K562 (cell line): Measurements from ENCODE around the gene SURF4. TPM values are rescaled to one million over a fixed set of nuclear protein-coding genes. Genes with fewer than 3 reads are reported as not detected.

Experiments
- CEBPB ChIP-seq: fragments of 450-650 bp; IDR thresholded peaks from 2 replicates; pipeline ENCODE4 v1.6.1; 2016; ENCODE audit warnings: missing genetic modification characterization, missing compliant biosample characterization
- EGR1 ChIP-seq: fragments of 450-650 bp; conservative IDR thresholded peaks from 2 replicates; pipeline ENCODE4 v1.6.1; 2017; ENCODE audit warnings: mild to moderate bottlenecking
- FOSL1 ChIP-seq: fragments of 200-800 bp; sonication (Bioruptor generic); conservative IDR thresholded peaks from 2 replicates; pipeline ENCODE4 v1.6.1; 2016; ENCODE audit warnings: missing genetic modification characterization, missing compliant biosample characterization
- FOXM1 ChIP-seq, 2 experiments: fragments of 450-650 bp in 1 of 2; sonication (generic) in 1 of 2; formaldehyde crosslinking in 1 of 2; IDR thresholded peaks; 2 replicates each; pipeline versions ENCODE4 v1.6.1 to v1.9.0; 2017 to 2022; ENCODE audit warnings: low read depth in 2 of 2, mild to moderate bottlenecking in 2 of 2, missing genetic modification reagents in 1 of 2, moderate library complexity in 1 of 2
- HIVEP1 ChIP-seq: fragments of 250-450 bp; sonication (Bioruptor Pico); IDR thresholded peaks from 2 replicates; pipeline ENCODE4 v1.4.0; 2020; ENCODE audit warnings: mild to moderate bottlenecking
- JUND ChIP-seq, 2 experiments: IDR thresholded peaks; 2 replicates in 1 of 2; 3 replicates in 1 of 2; pipeline ENCODE4 v1.6.1; 2011; ENCODE audit warnings: borderline replicate concordance in 2 of 2, low read depth in 2 of 2, low read length in 2 of 2, improper control_type of control experiment in 1 of 2, missing biosample characterization in 1 of 2, missing genetic modification characterization in 1 of 2, missing genetic modification reagents in 1 of 2
- MXD1 ChIP-seq: fragments of 250-450 bp; sonication (Bioruptor Pico); IDR thresholded peaks from 2 replicates; pipeline ENCODE4 v1.8.0; 2021; ENCODE audit warnings: borderline replicate concordance, mild to moderate bottlenecking, moderate library complexity; ENCODE audit not compliant: poor library complexity, severe bottlenecking
- NBN ChIP-seq: fragments of 450-650 bp; IDR thresholded peaks from 2 replicates; pipeline ENCODE4 v1.6.1; 2016; ENCODE audit warnings: low read depth, mild to moderate bottlenecking
- NR2C1 ChIP-seq, 2 experiments: fragments of 450-650 bp; IDR thresholded peaks; 2 replicates each; pipeline ENCODE4 v1.6.1; 2017; ENCODE audit warnings: mild to moderate bottlenecking in 2 of 2, antibody characterized with exemption in 1 of 2, inconsistent platforms in 1 of 2, missing compliant biosample characterization in 1 of 2, missing genetic modification characterization in 1 of 2
- SRSF3 ChIP-seq: fragments of 200-400 bp; formaldehyde crosslinking; IDR thresholded peaks from 2 replicates; pipeline ENCODE4 v1.6.1; 2016; ENCODE audit warnings: mild to moderate bottlenecking, low read length, moderate library complexity; ENCODE audit not compliant: insufficient read depth
- ZBTB49 ChIP-seq: sonication (generic); formaldehyde crosslinking; IDR thresholded peaks from 2 replicates; pipeline ENCODE4 v1.8.0; 2022; ENCODE audit warnings: missing genetic modification reagents, mild to moderate bottlenecking, borderline replicate concordance
- ZFP36 ChIP-seq: fragments of 150-350 bp; IDR thresholded peaks from 2 replicates; pipeline ENCODE4 v1.6.1; 2018; ENCODE audit warnings: low read length, low read depth; ENCODE audit not compliant: partially characterized antibody
- ZNF407 ChIP-seq: fragments of 450-650 bp; IDR thresholded peaks from 2 replicates; pipeline ENCODE4 v1.6.1; 2016; ENCODE audit warnings: low read depth
- ZNF445 ChIP-seq: fragments of 250-450 bp; sonication (Bioruptor Pico); IDR thresholded peaks from 2 replicates; pipeline ENCODE4 v1.4.0; 2020; ENCODE audit warnings: low read depth, mild to moderate bottlenecking, moderate library complexity
- ZNF57 ChIP-seq: fragments of 450-650 bp; formaldehyde crosslinking; IDR thresholded peaks from 2 replicates; pipeline ENCODE4 v1.4.0; 2020; ENCODE audit warnings: mild to moderate bottlenecking, moderate library complexity
- ZNF77 ChIP-seq: fragments of 250-450 bp; sonication (Bioruptor Pico); IDR thresholded peaks from 2 replicates; pipeline ENCODE4 v1.5.0; 2020
- polyA plus RNA-seq, 8 experiments: library from polyadenylated mRNA; depleted of rRNA in 4 of 8; stranded (reverse) in 5 of 8; unstranded in 3 of 8; fragments of >200 nt; fragmentation: Nextera tagmentation in 2 of 8; fragmentation: Illumina TruSeq in 1 of 8; extraction: Ambion mirVana in 2 of 8; extraction: Trizol in 1 of 8; gene quantifications; 2 replicates each; pipeline versions ENCODE4 v1.2.1 to v1.2.3, GENCODE V29; 2011 to 2014; ENCODE audit warnings: inconsistent platforms in 1 of 8, missing spikeins in 1 of 8
- total RNA-seq, 7 experiments: library from RNA; depleted of rRNA in 6 of 7; stranded (reverse); fragments of >200 nt in 6 of 7; fragmentation: Illumina TruSeq in 2 of 7; extraction: Trizol in 2 of 7; gene quantifications; 2 replicates each; pipeline versions ENCODE4 v1.2.1 to v1.2.3, GENCODE V29; 2011 to 2021; ENCODE audit warnings: low replicate concordance in 1 of 7

SURF4 gene
- total and polyA plus RNA-seq, 9 of the 15 experiments (the other 6 are each of a cell fraction or from before 2014, with no cell fraction given): 8.4 to 176 (median 130) TPM

GRCh38 chr9:133374612-133375115, 1.2 kb downstream of the SURF4 start (continued):
- TF ChIP-seq EGR1 (0 out of 2 replicates have a peak, but pooled peaks have one; percentile 5), ZNF445 (CRISPR knock-in tag) (no peak), ZNF57 (no peak), NR2C1 (IDR thresholded peaks at IDR 0.05) (no peak), NR2C1 (tag; IDR thresholded peaks at IDR 0.05) (no peak), HIVEP1 (CRISPR knock-in tag) (no peak), ZBTB49 (CRISPR knock-in tag) (no peak), ZFP36 (no peak), ZNF407 (no peak), JUND (IDR thresholded peaks at IDR 0.05; ENCODE audit: borderline replicate concordance, low read depth, low read length) (peak; percentile 46; the same call in 1 of the 2 replicates), JUND (tag; IDR thresholded peaks at IDR 0.05; ENCODE audit: borderline replicate concordance, low read depth, low read length) (no peak; the same call in 2 of the 3 replicates), CEBPB (tag) (peak; percentile 65; the same call in 1 of the 2 replicates), FOXM1 (IDR thresholded peaks at IDR 0.05; ENCODE audit: low read depth) (no peak), FOXM1 (CRISPR knock-in tag; IDR thresholded peaks at IDR 0.05; ENCODE audit: low read depth) (no peak), SRSF3 (no peak), FOSL1 (tag) (peak; percentile 74), NBN (no peak), MXD1 (CRISPR knock-in tag) (no peak), ZNF77 (CRISPR knock-in tag) (no peak)
